Measurements from ENCODE around the gene PIGBOS1.
A peak's percentile ranks its signal among the peaks of the same experiment; 100 is the strongest.
"Not testable (repeated sequence)": the region's sequence is repeated elsewhere in the genome, so short reads cannot be mapped to it uniquely, and the experiment has no call there.

PIGBOS1 gene

DNA sequence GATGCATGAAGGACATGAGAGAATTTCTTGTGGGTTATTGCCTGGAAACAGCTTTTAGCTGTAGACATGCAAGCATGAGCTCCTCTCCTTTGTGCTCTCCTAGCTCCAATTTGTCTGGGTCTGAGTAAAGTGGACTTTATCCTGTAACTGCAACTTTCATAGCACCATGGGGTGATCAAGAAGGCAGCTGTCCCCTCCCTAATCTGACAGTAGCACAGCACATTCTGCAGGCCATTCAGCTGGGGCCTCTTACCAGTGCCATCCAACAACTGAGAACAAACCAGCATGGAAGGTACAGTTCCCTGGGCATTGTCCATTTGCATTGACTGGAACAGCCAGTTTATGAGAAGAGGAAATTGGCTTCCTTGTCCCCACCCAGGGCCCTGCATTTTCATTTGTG, 21.6 kb downstream of the PIGBOS1 start:
- no peak for DNase-seq (ENCODE audit: low read depth in 2 of 2)

DNA sequence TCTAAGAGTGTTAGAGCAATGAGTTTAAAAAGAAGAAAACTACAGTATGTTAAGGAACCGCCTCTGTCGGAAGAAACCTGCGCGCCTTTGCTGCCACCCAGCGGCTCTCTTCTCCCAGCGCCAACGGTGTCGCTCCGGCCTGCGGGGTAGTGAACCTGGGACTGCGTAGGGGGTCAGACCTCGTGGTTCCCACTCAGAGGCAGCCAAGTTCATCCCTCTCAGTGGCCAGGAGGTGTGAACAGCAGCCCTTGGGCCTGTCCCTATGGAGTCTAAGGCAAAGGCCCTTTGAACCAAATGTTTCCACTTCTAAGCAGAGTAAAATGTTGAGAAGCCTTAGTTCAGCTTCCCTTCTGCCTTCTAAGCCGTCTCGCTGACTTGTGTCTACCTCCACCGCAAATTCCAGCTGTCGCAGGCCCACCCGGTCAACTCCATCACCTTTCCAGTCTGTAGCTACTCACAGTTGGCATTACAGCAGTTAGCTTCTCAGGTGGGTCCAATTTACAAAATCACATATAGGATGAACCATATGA, 28.3 kb downstream of the PIGBOS1 start:
- peak; percentile 72 to 78 for DNase-seq (ENCODE audit: low read depth in 2 of 2)

DNA sequence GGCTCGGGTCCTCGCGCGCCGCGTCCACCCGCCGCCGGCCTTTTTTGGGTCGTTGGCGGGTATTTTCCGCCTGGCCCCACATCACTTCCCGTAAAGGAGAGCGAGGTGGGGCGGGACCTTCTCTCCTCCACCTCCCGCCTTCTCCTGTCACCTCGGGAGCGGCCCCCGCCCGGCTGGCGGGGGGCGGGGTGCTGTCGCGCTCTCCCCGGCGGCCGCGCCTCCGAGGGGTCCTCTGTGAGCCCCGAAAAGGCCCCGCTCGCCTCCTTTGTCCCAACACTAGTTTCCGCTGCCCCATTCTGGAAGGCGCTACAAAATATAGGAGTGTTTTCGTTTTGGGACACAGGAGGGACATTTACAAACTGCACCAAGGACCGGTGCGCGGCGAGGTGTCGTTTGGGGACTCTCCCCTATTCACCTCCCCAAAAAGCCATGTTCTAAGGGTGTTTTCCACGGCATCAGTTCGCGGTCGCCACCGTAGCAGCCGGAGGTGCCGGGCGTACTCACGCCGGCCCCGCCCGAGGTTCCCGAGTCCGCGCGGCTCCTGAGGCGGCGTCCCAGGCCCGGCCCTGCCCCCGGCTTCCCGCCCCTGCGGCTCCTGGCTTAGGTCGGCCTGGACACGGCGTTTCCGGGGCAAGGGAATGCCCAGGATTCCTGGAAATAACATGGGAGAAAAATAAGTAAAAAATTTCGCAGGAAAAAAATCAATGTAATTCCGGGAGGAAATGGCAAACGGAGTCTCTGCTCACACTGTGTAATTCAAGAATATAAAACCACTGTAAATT, 29.0 kb downstream of the PIGBOS1 start, which contains the start of gene RAB27A:
RAB27A (minus strand) TSS at position 68 of the 782 bp plus-strand sequence. CDS start 54,879 bp downstream, outside the sequence.
- DNase-seq (ENCODE audit: low read depth in 2 of 2), result peak; percentile 59 to 79

DNA sequence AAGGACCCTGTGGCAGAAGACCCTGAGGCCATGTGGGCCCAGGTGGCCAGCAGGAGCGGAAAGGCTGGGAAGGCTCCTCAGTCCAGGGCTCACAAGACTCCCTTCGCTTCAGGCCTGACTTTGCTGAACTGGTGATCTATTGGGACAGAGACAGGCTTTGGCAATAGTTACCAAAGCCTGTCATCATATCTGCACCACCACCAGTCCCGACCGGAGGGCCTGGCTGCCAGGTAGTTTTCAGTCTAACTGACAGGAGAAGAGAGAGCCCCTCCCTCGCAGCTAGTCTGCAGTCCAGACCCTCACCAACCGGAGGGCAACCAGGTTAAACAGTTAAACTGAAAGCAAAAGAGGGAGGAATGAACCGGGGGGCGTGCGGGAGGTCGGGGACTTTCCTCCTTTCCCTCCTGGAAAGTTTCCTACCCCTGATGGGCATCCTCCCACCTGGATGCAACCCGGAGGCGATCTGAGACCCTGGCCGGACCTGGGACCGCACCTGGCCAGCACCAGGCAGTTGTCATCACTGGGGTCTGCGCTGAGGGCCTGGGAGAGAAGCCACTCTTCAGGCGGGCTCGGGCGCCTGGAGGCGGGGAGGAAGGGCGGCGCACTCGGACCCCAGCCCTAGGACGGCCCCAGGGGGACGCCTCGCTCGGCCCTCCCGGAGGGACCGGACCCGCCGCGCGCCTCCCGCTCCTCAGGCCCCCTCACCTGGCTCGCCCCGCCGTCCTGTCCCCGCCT, 29.7 kb downstream of the PIGBOS1 start:
- DNase-seq (ENCODE audit: low read depth in 2 of 2), result no peak

DNA sequence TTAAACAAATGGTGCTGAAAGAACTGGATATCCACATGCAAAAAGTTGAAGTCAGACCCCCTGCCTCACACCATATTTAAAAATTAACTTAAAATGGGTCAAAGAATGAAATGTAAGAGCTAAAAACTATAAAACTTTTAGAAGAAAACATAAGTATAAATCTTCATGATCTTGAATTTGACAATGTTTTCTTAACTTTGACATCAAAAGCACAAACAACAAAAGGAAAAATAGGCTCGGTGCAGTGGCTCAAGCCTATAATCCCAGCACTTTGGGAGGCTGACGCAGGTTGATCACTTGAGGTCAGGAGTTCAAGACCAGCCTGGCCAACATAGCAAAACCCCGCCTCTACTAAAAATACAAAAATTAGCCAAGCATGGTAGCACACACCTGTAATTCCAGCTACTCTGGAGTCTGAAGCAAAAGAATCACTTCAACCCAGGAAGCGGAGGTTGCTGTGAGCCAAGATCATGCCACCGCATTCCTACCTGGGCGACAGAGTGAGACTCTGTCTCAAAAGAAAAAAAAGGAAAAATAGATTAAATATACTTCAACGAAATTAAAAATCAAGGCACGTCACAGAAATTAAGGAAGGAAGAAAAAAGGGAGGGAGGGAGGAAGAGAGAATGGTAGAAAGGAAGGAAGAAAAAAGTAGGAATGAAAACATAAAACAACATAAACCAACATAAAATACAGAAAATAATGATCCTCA, 30.8 kb downstream of the PIGBOS1 start:
- no peak for DNase-seq (ENCODE audit: low read depth in 2 of 2)

DNA sequence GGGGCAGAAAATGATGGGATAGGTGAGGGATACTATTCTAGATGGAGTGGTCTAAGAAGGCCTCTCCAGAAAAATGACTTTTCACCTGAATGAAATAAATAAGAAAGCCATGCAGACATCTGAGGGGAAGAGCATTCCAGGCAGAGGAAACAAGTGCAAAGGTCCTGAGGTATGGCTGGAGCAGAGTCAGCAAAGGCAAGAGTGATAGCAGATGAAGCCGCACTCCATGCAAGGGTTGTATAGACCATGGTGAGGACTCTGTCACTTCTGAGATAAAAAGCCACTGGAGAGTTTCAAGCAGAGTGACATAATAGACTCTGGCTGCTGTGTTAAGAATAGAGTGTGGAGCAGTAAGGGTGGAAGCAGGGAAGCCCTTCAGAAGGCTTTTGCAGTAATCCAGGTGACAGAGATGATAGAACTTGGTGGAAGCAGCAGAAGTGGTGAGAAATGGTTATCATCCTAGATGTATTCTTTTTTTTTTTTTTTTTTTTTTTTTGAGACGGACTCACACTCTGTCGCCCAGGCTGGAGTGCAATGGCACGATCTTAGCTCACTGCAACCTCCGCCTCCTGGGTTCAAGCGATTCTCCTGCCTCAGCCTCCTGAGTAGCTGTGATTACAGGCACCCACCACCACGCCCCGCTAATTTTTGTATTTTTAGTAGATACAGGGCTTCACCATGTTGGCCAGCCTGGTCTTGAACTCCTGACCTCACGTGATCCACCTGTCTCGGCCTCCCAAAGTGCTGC, 32.3 kb downstream of the PIGBOS1 start:
- not testable (repeated sequence) for DNase-seq (ENCODE audit: low read depth in 2 of 2)

DNA sequence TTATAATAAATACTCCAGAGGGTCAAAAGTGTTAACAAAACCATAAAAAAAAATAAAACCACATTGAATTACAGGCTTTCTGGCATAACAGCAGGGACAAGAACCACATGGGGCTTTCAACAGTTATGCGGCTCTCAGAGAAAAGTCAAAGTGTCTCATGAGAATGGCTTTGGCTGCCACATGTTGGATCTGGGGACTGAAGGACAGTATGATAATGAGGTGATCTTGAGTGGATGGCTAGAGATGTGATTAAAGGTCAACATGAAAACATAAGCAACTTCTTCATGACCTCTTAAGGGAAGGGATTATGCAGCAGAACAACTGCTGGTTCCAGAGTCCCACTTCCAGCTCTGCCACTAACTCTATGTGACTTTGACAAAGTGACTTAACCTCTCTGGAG, 34.5 kb downstream of the PIGBOS1 start:
- no peak for DNase-seq (ENCODE audit: low read depth in 2 of 2)

DNA sequence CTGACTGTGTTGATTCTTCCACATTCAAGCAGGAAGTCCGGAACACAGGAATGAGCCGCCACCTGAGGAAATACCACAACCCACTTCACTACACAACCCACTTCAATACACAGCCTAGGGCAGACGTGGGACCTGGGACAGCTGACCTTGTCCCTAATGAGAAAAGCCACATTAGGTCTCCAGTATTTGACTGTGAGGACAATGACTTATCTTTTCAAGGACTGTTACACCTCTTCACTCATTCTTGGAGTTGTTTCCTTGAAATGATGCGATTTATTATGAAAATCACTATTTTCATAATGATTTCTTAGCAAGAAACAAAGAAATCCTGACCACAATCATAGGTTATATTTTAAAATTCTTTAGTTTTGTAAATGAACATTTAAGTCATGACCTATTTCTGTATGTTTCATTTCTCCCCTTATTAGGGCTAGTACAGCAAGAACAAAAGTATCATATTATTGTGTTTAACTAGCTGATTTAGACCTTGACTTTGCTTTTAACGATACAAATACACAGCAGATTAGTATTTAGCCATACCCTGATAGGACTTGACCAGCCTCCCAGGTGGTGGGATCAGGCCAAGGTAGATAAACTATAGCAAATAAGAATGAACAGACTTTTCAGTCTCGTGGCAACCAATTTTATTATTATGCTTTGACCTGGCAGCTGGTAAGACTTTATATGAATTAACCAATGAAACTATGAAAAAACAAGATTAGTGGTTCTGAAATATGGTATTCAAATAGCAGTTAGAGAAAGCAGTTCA, 35.4 kb downstream of the PIGBOS1 start:
- DNase-seq (ENCODE audit: low read depth in 2 of 2), result no peak

DNA sequence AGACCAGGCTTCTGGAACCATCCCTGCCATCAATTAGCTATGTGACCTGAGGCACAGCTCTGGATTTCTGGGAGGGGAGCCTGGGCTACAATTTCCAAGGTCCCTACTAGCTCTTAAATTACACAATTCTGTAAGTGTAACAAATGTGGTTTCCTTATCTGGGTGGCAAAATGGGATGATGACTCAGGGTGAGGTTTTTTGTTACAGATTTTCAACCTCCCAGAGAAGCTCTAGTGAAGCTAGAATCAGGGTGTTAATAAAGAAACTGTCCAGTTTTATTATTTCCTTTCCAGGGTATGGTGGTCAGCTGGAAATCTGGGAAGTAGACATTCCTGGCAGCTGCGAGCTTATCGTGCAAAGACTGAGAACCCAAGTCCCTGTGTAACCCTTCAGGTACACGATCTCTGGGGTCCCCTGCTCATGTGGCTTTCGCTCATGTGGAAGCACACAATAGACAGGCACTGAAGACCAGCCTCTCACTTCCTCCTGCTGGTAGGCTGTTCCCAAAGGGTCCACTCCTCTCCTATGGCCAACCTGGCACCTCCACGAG, 36.6 kb downstream of the PIGBOS1 start:
- DNase-seq (ENCODE audit: low read depth in 2 of 2), result no peak

DNA sequence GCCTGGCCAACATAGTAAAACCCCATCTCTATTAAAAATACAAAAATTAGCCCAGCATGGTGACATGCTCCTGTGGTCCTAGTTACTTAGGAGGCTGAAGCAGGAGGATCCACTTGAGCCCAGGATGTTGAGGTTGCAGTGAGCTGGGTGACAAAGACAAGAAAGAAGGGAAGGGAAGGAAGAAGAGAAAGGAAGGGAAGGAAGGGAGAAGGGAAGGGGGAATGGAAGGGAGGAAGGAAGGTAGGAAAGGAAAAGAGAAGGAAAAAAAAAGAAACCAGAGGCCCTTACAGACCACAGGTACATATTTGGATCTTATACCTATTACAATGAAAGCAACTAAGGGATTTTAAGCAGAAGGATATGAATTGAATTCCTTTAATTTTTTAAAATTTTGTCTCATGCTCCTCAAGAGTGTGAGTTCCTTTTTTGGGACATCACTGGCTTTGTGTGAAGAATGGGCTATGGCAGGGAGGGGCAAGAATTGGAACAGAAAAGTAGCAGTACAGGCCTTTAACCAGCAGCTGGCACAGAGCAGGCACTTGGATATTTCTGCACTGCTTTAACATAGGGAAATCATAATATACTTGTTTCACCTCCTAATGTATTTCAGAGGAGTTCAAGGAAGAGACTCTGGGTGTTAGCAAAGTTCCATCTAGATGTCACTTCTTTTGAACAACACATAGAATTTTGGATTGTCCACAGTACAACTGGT, 37.2 kb downstream of the PIGBOS1 start:
- no peak for DNase-seq (ENCODE audit: low read depth in 2 of 2)

DNA sequence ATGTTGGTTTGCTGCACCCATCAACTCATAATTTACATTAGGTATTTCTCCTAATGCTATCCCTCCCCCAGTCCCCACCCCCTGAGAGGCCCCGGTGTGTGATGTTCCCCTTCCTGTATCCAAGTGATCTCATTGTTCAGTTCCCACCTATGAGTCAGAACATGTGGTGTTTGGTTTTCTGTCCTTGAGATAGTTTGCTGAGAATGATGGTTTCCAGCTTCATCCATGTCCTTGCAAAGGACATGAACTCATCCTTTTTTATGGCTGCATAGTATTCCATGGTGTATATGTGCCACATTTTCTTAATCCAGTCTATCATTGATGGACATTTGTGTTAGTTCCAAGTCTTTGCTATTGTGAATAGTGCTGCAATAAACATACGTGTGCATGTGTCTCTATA, 38.3 kb downstream of the PIGBOS1 start:
- DNase-seq (ENCODE audit: low read depth in 2 of 2), result not testable (repeated sequence)

DNA sequence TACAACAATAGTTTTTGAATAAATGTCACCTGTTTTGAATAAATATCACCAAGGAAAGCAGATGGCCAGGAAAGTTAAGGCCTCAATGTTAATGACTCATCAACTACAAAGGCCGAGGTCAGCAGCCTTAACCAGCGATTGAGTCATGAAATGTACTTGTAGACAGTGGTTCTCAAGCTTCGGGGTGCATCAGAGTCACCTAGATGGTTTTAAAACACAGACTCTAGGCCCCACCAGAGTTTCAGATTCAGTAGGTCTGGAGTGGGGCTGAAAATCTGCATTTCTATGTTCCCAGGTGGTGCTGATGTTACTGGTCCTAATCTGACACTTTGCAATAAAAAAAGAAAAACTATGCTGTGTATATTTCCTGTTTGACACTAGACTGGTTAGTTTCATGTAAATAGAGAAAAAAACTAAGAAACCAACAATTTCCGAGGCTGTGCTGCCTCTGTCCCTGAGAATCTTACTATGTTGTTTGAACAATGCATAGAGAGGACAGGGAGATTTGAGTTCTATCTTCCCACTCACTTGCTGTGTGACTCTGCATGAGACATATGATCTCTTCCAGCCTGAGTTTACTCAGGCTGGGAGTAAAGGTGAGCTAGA, 39.1 kb downstream of the PIGBOS1 start:
- no peak for DNase-seq (ENCODE audit: low read depth in 2 of 2)

DNA sequence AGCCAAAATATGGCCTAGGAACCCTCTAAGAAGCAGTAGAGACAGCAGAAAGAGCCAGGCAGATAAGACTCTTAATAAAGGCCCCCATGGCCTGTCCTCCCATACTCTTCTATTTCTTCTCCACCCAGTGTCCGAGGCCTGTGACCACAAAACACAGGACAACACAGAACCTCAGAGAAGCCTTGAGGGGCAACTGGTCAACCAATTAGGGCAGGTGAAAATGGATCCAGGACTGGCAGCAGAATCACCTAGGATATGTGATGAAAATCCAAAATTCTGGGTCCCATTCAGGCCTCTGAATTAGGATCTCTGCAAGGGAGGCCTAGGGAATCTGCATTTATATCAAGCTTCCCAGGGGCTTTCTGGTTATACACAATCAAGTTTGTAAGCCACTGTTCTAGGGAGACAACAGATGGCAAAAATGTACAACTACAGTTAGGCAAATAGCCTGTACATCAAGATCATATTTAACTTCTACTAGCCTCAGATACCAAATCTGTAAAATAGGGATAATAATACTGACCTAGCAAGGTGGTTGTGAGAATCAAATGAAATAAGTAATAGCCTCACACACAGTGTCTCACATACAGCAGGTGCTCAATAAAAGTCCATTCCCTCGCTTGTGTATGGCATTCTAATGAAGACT, 39.7 kb downstream of the PIGBOS1 start:
- DNase-seq (ENCODE audit: low read depth in 2 of 2), result no peak

DNA sequence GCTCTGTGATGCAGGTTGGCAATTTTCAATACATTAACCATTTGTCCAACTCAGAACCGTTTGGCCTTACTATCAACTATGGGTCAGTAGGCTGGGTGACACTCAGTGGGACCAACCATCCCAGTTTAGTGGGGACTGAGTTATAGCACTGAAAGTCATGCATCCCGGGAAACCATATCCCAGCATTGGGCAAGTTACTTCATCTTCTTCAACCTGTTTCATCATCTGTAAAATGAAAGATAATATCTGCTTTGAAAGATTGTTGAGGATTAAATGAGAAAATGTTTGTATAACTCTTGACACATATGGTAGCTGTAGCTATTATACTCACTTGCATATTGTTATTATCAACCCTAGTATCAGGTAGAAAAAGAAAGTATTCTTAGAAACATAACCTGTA, 41.2 kb downstream of the PIGBOS1 start:
- no peak for DNase-seq (ENCODE audit: low read depth in 2 of 2)

DNA sequence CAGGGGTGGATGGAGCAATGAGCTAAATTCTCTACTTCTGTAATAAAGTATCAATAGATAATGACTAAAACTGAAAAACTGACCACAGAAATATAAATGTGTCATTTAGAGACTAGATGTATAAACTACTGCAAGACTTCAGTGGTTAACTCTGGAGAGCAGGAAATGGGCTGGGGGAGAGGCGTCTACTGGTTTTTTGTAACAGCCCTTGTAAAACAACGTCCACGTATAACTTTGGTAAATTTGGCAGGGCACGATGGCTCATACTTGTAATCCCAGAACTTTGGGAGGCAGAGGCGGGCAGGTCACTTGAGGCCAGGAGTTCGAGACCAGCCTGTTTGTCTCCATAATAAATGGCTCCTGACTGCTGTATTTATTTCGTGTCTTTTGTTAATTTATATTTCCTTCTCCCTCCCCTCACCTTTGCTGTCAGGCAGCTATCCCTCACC, 41.8 kb downstream of the PIGBOS1 start:
- peak in 1 of 2 experiments; percentile 41 for DNase-seq (ENCODE audit: low read depth in 2 of 2)

DNA sequence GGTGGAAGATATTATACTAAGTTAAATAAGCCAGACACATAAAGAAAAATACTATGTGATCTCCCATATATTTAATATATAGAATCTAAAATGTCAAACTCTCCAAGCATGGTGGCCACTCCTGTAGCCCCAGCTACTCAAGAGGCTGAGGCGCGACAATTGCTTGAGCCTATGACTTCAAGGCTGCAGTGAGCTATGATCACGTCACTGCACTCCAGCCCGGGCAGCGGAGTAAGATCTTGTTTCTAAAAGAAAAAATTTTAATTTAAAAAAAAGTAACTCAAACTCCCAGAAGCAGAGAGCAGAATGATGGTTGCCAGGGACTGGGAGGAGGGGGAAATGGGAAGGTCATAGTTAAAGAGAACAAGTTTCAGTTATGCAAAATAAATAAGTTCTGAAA, 42.6 kb downstream of the PIGBOS1 start:
- no peak for DNase-seq (ENCODE audit: low read depth in 2 of 2)

DNA sequence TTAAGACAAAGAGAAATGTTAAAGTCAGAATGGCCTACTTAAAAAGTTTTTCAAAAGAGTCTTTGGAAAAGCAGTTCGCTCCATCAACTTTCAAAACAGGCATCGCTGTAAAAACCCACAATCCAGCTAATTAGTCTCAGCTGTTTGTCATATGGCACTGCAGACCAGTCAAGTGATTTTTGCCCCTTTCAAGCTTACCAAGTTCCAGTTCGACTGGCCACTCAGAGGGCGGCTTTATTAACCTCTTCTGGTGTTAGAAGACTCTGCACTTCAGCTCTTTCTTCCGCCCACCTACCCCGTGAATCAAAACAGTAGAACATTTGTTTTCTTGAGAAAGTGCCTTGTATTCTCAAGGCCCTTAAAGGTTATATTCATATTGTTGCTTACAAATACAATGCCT, 48.6 kb downstream of the PIGBOS1 start:
- no peak for DNase-seq (ENCODE audit: low read depth in 2 of 2)

DNA sequence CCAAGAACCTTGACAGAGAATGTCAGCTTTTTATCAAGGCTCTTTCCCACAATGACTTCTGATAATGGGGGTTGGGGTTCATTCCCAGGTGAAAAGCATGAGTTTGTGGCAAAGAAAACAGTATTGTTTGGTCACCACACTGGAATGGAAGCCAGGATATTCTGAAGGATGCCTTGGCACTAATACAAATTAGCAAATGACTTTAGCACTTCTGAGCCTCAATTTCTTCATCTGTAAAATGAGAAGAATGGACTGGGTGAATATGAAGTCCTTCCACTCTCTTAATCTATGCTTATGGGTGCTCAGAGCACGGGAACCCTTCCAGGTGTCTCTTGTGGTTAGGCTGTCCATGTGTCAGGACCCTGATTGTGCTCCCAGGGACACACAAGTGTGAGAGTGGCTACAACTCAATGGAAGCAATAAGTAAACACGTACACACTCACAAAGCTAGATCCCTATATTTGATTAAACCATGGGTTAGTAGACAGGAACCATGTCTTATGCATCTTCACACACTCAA, 50.7 kb downstream of the PIGBOS1 start:
- DNase-seq (ENCODE audit: low read depth in 2 of 2), result no peak

Measured in stimulated activated CD4-positive, alpha-beta T cell treated with anti-CD3 and anti-CD28 coated beads, Interleukin-12 subunit alpha, Interleukin-12 subunit beta, amount 100 ng/mL, for 24 hours (primary cell).